Fibroblast of the aortic adventitia (primary cell): ENCODE results near the gene KLHDC9. TPM values are rescaled to one million over a fixed set of nuclear protein-coding genes. Genes with fewer than 3 reads are reported as not detected.
"Not testable (repeated sequence)": the region's sequence is repeated elsewhere in the genome, so short reads cannot be mapped to it uniquely, and the experiment has no call there.

Source experiments
- DNase-seq: peaks from one replicate; pipeline ENCODE4 v3.0.0-alpha.2; 2010; ENCODE audit warnings: low read depth
- H3K4me3 ChIP-seq: 2 replicates; pipeline ENCODE4 v1.5.1; 2011; ENCODE audit warnings: low read depth, mild to moderate bottlenecking, control low read depth, low read length, moderate library complexity
- total RNA-seq: library from RNA; depleted of rRNA; stranded (reverse); fragments of >200 nt; gene quantifications from 2 replicates; pipeline ENCODE4 v1.2.3, GENCODE V29; 2012; ENCODE audit warnings: low replicate concordance
- TF ChIP-seq, protein P1 (sequence below): IDR thresholded peaks from 2 replicates; pipeline ENCODE4 v1.5.1; 2011; ENCODE audit warnings: mild to moderate bottlenecking, low read length, control low read depth, inconsistent platforms; ENCODE audit not compliant: insufficient read depth

The KLHDC9 gene
- total RNA-seq, 1 donor, result 0.90 TPM

DNA sequence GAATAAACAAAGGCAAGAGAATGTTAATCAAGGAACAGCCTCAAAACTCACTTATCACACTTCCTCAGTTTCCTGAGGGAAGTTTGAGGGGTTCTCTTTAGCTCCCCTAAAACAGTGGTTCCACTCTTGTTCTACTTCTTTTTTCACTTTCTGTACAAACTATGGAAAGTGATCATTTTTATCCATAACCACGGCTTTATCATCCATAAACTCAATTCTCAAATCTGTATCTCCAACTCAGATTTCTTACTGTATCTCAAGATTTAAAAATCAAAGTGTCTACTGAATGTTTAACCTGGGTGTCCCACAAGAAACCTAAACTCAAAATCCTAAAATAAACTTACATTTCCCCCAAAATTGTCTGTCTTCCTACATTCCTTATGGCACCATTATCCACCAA lies 15.8 kb downstream of the KLHDC9 start:
- TF ChIP-seq, protein P1, sequence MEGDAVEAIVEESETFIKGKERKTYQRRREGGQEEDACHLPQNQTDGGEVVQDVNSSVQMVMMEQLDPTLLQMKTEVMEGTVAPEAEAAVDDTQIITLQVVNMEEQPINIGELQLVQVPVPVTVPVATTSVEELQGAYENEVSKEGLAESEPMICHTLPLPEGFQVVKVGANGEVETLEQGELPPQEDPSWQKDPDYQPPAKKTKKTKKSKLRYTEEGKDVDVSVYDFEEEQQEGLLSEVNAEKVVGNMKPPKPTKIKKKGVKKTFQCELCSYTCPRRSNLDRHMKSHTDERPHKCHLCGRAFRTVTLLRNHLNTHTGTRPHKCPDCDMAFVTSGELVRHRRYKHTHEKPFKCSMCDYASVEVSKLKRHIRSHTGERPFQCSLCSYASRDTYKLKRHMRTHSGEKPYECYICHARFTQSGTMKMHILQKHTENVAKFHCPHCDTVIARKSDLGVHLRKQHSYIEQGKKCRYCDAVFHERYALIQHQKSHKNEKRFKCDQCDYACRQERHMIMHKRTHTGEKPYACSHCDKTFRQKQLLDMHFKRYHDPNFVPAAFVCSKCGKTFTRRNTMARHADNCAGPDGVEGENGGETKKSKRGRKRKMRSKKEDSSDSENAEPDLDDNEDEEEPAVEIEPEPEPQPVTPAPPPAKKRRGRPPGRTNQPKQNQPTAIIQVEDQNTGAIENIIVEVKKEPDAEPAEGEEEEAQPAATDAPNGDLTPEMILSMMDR, result no peak
- H3K4me3 ChIP-seq, result no peak overlapping the region
- no peak for DNase-seq

DNA sequence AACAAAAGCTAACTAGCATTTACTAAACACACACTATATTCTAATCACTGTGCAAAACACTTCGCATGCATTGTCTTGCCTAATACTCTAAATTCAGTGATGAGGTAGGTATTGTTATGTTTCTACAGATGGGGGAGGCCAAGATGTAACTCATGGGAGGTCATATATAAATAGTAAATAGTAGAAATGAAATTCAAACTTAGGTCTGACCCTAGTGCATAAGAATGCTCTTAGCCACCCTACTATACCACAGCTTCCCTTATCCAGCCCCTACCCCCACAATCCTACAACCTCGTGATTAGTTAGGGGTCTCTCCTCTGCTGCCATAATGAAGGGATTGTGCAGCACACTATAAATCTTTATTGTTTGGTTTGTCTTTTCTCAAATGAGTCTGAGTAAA lies 16.4 kb downstream of the KLHDC9 start:
- TF ChIP-seq, protein P1, result no peak

DNA sequence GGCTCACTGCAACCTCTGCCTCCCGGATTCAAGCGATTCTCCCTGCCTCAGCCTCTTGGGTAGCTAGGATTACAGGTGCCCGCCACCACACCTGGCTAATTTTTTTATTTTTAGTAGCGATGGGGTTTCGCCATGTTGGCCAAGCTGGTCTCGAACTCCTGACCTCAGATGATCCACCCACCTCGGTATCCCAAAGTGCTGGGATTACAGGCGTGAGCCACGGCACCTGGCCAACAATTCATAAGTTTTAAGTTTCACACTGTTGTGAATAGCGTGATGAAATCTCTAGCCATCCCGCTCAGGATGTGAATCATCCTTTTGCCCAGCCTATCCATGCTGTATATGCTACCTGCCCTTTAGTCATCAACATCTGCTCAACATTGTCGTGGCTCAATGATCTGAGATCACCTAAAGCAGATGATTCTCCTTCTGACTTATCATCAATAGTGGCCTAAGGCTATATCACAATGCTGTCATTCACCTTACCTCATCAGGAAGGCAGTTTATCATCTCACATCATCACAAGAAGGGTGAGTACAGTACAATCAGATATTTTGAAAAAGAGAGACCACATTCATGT lies 17.1 kb downstream of the KLHDC9 start:
- H3K4me3 ChIP-seq, result no peak overlapping the region
- TF ChIP-seq, protein P1, result no peak
- peak; percentile 76 for DNase-seq

More for the DNA sequence above, 16.4 kb downstream of the KLHDC9 start:
- no peak overlapping the region for H3K4me3 ChIP-seq
- DNase-seq, result no peak

DNA sequence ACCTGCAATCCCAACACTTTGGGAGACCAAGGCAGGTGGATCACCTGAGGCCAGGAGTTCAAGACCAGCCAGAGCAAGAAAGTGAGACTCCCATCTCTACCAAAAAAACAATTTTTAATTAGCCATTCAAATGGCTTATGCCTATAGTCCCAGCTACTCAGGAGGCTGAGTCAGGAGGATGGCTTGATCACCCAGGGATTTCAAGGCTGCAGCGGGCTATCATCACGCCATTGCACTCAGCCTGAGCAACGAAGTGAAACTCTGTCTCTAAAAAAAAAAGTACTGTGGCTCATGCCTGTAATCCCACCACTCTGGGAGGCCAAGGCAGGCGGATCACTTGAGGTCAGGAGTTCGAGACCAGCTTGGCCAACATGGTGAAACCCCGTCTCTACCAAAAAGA lies 17.8 kb downstream of the KLHDC9 start:
- DNase-seq, H3K4me3 ChIP-seq: not testable (repeated sequence)

DNA sequence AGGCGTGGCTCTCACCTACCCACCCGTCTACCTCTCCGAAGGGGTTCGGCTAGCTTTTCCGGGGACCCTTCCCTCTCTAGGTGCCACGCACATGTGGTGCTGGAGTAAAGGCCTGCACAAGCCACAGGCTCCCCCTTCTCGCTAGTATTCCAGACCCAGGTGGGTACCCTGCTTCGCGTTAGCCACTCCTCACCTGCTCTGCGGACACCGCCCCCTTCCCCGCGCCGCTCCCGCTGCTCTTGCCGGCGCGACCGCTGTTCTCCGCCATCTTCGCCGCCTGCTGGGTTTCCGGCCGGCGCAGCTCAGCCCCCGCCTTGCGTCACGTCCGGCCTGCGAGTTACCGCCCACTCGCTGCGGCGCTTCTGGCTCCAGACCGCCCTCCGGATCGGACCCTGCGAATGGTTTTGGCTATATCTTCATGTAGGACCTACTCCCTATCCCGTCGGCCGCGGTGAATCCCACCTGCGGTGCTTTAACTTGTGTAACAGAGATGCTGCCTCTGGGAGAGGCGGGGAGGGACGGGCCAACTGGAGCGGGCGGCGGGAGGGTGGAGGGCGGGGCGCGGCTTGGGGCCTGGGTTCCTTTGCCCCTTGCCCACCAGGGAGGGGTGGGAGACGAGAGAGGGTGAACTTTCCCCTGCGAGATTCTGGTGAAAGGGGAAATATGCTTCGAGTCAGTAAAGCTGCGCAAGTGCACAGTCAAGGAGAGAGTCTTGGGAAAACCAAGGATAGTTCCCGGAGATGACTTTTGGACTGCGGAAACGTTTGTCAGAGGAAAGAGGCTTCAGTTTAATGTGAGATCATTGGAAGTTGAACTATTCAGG lies 19.8 kb downstream of the KLHDC9 start, which contains the start of the genes NIT1 and PFDN2:
Gene NIT1 (plus strand): TSS at position 347 of the 823 bp plus-strand sequence. CDS start 72 bp downstream, at position 419.
Gene PFDN2 (minus strand): TSS at position 279 of the 823 bp plus-strand sequence. CDS start 11 bp downstream, at position 268.
- DNase-seq, result peak; percentile 79
- peak within 1 kb of the TSS; percentile 89 for H3K4me3 ChIP-seq
- TF ChIP-seq, protein P1, result no peak

DNA sequence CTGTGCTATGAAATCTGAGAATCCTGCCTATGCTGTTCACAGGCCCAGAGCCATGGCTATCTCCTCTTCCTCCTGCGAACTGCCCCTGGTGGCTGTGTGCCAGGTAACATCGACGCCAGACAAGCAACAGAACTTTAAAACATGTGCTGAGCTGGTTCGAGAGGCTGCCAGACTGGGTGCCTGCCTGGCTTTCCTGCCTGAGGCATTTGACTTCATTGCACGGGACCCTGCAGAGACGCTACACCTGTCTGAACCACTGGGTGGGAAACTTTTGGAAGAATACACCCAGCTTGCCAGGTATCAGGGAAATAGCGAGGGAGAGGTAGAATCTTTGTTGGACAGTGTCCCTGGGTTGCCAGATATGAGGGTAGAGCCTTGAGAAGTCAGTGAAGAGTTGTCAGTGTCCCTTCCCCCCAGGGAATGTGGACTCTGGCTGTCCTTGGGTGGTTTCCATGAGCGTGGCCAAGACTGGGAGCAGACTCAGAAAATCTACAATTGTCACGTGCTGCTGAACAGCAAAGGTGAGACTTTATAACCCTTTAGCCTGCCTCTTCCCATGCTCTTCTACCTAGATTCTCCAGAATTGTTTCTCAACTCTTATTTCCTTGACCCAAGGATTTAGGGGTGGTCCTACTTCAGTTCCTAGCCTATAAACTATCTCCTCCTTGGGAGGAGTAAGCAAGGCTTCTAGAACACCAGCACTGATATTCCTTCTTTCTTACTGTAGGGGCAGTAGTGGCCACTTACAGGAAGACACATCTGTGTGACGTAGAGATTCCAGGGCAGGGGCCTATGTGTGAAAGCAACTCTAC lies 21.1 kb downstream of the KLHDC9 start:
- TF ChIP-seq, protein P1, result peak; percentile 58
- H3K4me3 ChIP-seq, result peak overlapping the region; percentile 89

More for the DNA sequence above, 21.1 kb downstream of the KLHDC9 start:
- DNase-seq, result peak; percentile 75
